Stomach (tissue), 4 donors: Measurements from ENCODE around the gene PPM1L.

Source experiments
- CTCF ChIP-seq, 7 experiments: fragments of 450-650 bp in 4 of 7; fragments of 200-600 bp in 3 of 7; sonication (generic) in 3 of 7; IDR thresholded peaks; one replicate each; pipeline ENCODE4 v1.5.1; 2016 to 2019; ENCODE audit warnings: antibody characterized with exemption in 7 of 7, control low read depth in 2 of 7, mild to moderate bottlenecking in 1 of 7
- EP300 ChIP-seq: sonication (generic); formaldehyde crosslinking; IDR thresholded peaks from one replicate; pipeline ENCODE4 v1.6.1; 2017; ENCODE audit warnings: antibody characterized with exemption
- POLR2A ChIP-seq, 4 donors: fragments of 450-650 bp; IDR thresholded peaks; one replicate each; pipeline ENCODE4 v1.6.1; 2016; ENCODE audit warnings: antibody characterized with exemption in 4 of 4, control low read depth in 2 of 4, mild to moderate bottlenecking in 1 of 4, moderate library complexity in 1 of 4

DNA sequence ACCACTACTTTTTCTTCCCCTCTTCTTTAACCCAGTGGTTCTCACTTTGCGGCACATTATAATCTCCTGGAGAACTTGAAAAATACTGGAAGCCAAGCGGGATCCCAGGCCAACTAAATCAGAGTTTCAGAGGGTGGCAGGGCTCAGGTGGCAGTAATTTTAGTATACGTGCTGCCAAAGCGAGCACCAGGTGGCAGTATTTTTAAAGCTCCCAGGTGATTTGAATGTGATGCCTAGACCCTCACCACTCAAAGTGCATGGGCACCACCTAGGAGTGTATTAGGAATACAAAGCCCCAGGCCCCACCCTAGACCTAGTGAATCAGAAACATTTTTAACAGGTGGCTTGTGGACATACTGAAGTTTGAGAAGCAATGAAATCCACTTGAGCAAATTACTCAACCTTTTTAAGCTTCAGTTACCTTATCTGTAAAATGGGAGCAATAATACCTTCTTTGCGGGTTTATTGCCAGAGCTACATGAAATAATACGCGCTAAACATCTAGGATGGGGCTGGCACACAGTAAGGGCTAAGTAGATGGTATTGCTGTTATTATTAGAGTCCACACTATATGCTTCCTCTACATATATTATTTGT is 340.8 kb downstream of the PPM1L start:
- TF ChIP-seq EP300 (no peak), CTCF (IDR thresholded peaks at IDR 0.05) (peak in 3 of 7 experiments; percentile 18 to 36 (median 33)), POLR2A (IDR thresholded peaks at IDR 0.05) (no peak)
